Neural progenitor cell (in vitro differentiated cells): Measurements from ENCODE around the gene ARPP19. TPM values are rescaled to one million over a fixed set of nuclear protein-coding genes. Genes with fewer than 3 reads are reported as not detected.

Experiments used
- DNase-seq: peaks from one replicate; pipeline ENCODE4 v3.0.0-alpha.2; 2016; ENCODE audit warnings: low spot score
- H2AFZ ChIP-seq: fragments of 200-600 bp; sonication (generic); replicated peaks from 2 replicates; pipeline ENCODE4 v1.6.1; 2016; ENCODE audit warnings: antibody characterized with exemption
- H3F3A ChIP-seq: fragments of 200-600 bp; sonication (generic); 2 replicates; pipeline ENCODE4 v1.6.1; 2016; ENCODE audit warnings: antibody characterized with exemption, low read depth
- H3K27ac ChIP-seq: fragments of 200-600 bp; sonication (generic); 2 replicates; pipeline ENCODE4 v1.5.1; 2016; ENCODE audit warnings: mild to moderate bottlenecking
- H3K27me3 ChIP-seq: fragments of 200-600 bp; sonication (generic); 2 replicates; pipeline ENCODE4 v1.6.1; 2016; ENCODE audit warnings: mild to moderate bottlenecking, moderate library complexity
- H3K36me3 ChIP-seq: fragments of 200-600 bp; sonication (generic); 2 replicates; pipeline ENCODE4 v1.5.1; 2016
- H3K4me1 ChIP-seq: fragments of 200-600 bp; sonication (generic); 2 replicates; pipeline ENCODE4 v1.6.1; 2016; ENCODE audit warnings: mixed run types
- H3K4me2 ChIP-seq: fragments of 200-600 bp; sonication (generic); 2 replicates; pipeline ENCODE4 v1.6.1; 2016
- H3K4me3 ChIP-seq: fragments of 200-600 bp; sonication (generic); 2 replicates; pipeline ENCODE4 v1.5.1; 2016
- H3K79me2 ChIP-seq: fragments of 200-600 bp; sonication (generic); 2 replicates; pipeline ENCODE4 v1.6.1; 2016; ENCODE audit warnings: low read depth
- H3K9ac ChIP-seq: fragments of 200-600 bp; sonication (generic); 2 replicates; pipeline ENCODE4 v1.6.1; 2016
- H3K9me3 ChIP-seq: fragments of 200-600 bp; sonication (generic); 2 replicates; pipeline ENCODE4 v1.5.1; 2016; ENCODE audit warnings: low read depth
- H4K20me1 ChIP-seq: fragments of 200-600 bp; sonication (generic); 2 replicates; pipeline ENCODE4 v1.6.1; 2016; ENCODE audit warnings: low read depth
- H3K27ac Mint-ChIP-seq: 3 replicates; pipeline ENCODE4 v1.8.0; 2021; ENCODE audit warnings: mixed read lengths
- H3K27me3 Mint-ChIP-seq: 2 replicates; pipeline ENCODE4 v1.8.0; 2022; ENCODE audit warnings: low read depth, mild to moderate bottlenecking, inconsistent platforms, moderate library complexity, mixed read lengths; ENCODE audit not compliant: insufficient read depth
- H3K36me3 Mint-ChIP-seq: 3 replicates; pipeline ENCODE4 v1.8.0; 2021; ENCODE audit warnings: mixed read lengths
- H3K4me1 Mint-ChIP-seq: 3 replicates; pipeline ENCODE4 v1.8.0; 2021; ENCODE audit warnings: mixed read lengths
- H3K4me3 Mint-ChIP-seq: 3 replicates; pipeline ENCODE4 v1.8.0; 2021; ENCODE audit warnings: mild to moderate bottlenecking, moderate library complexity, mixed read lengths
- H3K9me3 Mint-ChIP-seq: 3 replicates; pipeline ENCODE4 v1.8.0; 2020; ENCODE audit warnings: mixed read lengths
- EZH2 ChIP-seq: fragments of 200-600 bp; sonication (generic); IDR thresholded peaks from 2 replicates; pipeline ENCODE4 v1.6.1; 2017; ENCODE audit warnings: antibody characterized with exemption, mild to moderate bottlenecking, moderate library complexity
- EZH2phosphoT487 ChIP-seq: fragments of 200-600 bp; sonication (generic); IDR thresholded peaks from 2 replicates; pipeline ENCODE4 v1.6.1; 2017; ENCODE audit warnings: antibody characterized with exemption
- total RNA-seq: library from RNA; depleted of rRNA; stranded (reverse); fragments of >200 nt; gene quantifications from 2 replicates; pipeline ENCODE4 v1.2.3, GENCODE V29; 2015; ENCODE audit warnings: low replicate concordance
- TF ChIP-seq, protein P1 (sequence below): fragments of 200-600 bp; sonication (generic); IDR thresholded peaks from 2 replicates; pipeline ENCODE4 v1.5.1; 2017; ENCODE audit warnings: antibody characterized with exemption, mild to moderate bottlenecking

The ARPP19 gene
- total RNA-seq, 1 donor from 2014 or later = 276 TPM

DNA sequence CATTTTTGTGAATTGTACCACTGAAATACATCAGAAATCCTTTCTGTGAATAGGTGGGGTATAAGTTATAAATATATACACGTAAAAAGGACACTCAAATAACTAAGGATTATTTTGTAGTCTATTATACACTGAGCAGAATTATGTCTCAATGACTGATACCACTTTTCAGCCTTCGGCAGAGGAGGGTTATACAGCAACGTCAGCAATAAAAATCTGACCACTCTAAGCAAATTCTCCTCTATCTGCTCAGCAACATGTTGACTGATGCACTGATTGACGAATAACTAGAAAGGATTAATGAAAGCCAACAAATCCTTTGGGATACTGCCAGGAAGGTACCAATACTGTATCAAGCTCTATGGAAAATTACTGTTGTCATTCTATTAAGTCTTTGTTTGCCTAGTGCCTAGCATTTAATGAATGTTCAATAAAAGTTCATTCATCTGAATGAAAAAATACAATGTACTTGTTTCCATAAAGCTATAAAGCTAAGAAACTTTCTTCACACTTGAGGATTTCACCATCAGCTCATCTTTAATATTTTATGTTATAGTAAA lies 5.2 kb downstream of the ARPP19 start:
- H3K4me3 ChIP-seq = no peak overlapping the region
- H3K4me3 Mint-ChIP-seq = no peak overlapping the region

DNA sequence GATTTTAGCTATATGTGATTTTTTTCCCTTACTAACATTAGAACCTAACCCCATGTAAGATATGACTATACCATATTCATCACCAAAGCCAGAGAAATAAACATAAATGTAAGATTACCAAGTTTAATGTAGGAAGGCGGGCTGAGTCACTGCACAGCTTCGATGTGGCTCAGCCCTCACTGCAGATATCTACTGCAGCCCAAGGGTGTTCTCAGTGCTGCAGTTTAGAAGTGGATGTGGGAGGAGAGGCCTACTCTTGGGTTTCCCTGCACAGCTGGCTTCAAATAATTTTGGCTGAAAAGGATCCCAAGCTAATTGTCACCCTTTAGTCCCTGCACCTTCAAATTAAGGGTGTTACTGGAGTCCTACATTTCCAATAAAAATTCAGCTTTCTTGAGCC lies 9.3 kb downstream of the ARPP19 start:
- H3K27ac ChIP-seq = peak overlapping the region; percentile 40
- H3K27me3 Mint-ChIP-seq = no peaks in the 10 kb centered on the region
- peaks cover 9% of the 10 kb centered on the region for H3F3A ChIP-seq
- H3K4me1 ChIP-seq = peaks cover 10% of the 10 kb centered on the region
- H3K27me3 ChIP-seq = no peaks in the 10 kb centered on the region
- peaks cover 19% of the 10 kb centered on the region for H3K36me3 ChIP-seq
- no peak overlapping the region for H2AFZ ChIP-seq
- H3K36me3 Mint-ChIP-seq = peaks cover 26% of the 10 kb centered on the region
- TF ChIP-seq, protein P1, sequence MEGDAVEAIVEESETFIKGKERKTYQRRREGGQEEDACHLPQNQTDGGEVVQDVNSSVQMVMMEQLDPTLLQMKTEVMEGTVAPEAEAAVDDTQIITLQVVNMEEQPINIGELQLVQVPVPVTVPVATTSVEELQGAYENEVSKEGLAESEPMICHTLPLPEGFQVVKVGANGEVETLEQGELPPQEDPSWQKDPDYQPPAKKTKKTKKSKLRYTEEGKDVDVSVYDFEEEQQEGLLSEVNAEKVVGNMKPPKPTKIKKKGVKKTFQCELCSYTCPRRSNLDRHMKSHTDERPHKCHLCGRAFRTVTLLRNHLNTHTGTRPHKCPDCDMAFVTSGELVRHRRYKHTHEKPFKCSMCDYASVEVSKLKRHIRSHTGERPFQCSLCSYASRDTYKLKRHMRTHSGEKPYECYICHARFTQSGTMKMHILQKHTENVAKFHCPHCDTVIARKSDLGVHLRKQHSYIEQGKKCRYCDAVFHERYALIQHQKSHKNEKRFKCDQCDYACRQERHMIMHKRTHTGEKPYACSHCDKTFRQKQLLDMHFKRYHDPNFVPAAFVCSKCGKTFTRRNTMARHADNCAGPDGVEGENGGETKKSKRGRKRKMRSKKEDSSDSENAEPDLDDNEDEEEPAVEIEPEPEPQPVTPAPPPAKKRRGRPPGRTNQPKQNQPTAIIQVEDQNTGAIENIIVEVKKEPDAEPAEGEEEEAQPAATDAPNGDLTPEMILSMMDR = no peak
- no peak for TF ChIP-seq EZH2phosphoT487
- TF ChIP-seq EZH2 = no peak
- no peak overlapping the region for H3K9ac ChIP-seq
- H3K27ac Mint-ChIP-seq = no peak overlapping the region
- no peaks in the 10 kb centered on the region for H3K9me3 Mint-ChIP-seq
- peaks cover 100% of the 10 kb centered on the region for H3K79me2 ChIP-seq
- H3K4me1 Mint-ChIP-seq = peaks cover 3% of the 10 kb centered on the region
- H4K20me1 ChIP-seq = peaks cover 98% of the 10 kb centered on the region
- no peak overlapping the region for H3K4me3 Mint-ChIP-seq
- no peak for DNase-seq
- H3K9me3 ChIP-seq = no peaks in the 10 kb centered on the region
- H3K4me3 ChIP-seq = no peak overlapping the region
- no peak overlapping the region for H3K4me2 ChIP-seq

More for the DNA sequence above, 5.2 kb downstream of the ARPP19 start:
- peaks cover 11% of the 10 kb centered on the region for H3F3A ChIP-seq
- Mint-ChIP-seq H3K27me3 (peaks cover 3% of the 10 kb centered on the region), H3K27ac (no peak overlapping the region), H3K36me3 (peaks cover 28% of the 10 kb centered on the region), H3K4me1 (peaks cover 19% of the 10 kb centered on the region), H3K9me3 (no peaks in the 10 kb centered on the region)
- H3K4me2 ChIP-seq = no peak overlapping the region
- H3K79me2 ChIP-seq = peaks cover 100% of the 10 kb centered on the region
- no peaks in the 10 kb centered on the region for H3K9me3 ChIP-seq
- H3K4me1 ChIP-seq = peaks cover 20% of the 10 kb centered on the region
- H3K36me3 ChIP-seq = no peaks in the 10 kb centered on the region
- H4K20me1 ChIP-seq = peaks cover 98% of the 10 kb centered on the region
- no peaks in the 10 kb centered on the region for H3K27me3 ChIP-seq
- no peak overlapping the region for H3K27ac ChIP-seq
- H3K9ac ChIP-seq = no peak overlapping the region
- no peak overlapping the region for H2AFZ ChIP-seq
- no peak for DNase-seq
- TF ChIP-seq EZH2 (no peak), EZH2phosphoT487 (no peak)
- TF ChIP-seq, protein P1 = no peak

DNA sequence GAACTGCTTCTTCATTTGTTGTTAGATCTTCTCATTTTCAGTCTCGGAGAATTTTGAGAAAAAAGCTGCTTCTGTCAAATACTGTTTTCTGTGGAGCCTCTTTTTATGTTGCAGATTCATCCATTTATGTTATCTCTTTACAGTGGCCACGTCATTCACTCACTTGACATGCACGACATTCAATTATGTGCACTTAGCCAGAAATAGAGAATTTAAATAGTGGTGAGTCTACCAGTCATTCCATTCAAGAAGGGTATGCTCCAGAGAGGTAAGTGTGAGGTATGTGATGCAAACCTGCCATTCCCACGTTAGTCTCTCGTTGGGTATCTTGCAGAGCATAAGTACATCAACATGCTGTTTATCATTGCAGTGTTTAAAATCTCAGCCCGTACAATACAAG lies 9.8 kb downstream of the ARPP19 start:
- no peak overlapping the region for H3K27ac ChIP-seq
- Mint-ChIP-seq H3K9me3 (no peaks in the 10 kb centered on the region), H3K27me3 (no peaks in the 10 kb centered on the region), H3K4me3 (no peak overlapping the region), H3K27ac (no peak overlapping the region), H3K36me3 (peaks cover 25% of the 10 kb centered on the region), H3K4me1 (peaks cover 2% of the 10 kb centered on the region)
- no peak overlapping the region for H3K9ac ChIP-seq
- peaks cover 10% of the 10 kb centered on the region for H3K4me1 ChIP-seq
- H3K36me3 ChIP-seq = peaks cover 21% of the 10 kb centered on the region
- no peaks in the 10 kb centered on the region for H3K27me3 ChIP-seq
- peaks cover 100% of the 10 kb centered on the region for H3K79me2 ChIP-seq
- no peak overlapping the region for H3K4me3 ChIP-seq
- DNase-seq = no peak
- H4K20me1 ChIP-seq = peaks cover 98% of the 10 kb centered on the region
- no peaks in the 10 kb centered on the region for H3K9me3 ChIP-seq
- no peak overlapping the region for H2AFZ ChIP-seq
- H3F3A ChIP-seq = peaks cover 9% of the 10 kb centered on the region
- no peak overlapping the region for H3K4me2 ChIP-seq
- TF ChIP-seq EZH2phosphoT487 = no peak
- no peak for TF ChIP-seq EZH2
- TF ChIP-seq, protein P1 = no peak
